CD4-positive, CD25-positive, alpha-beta regulatory T cell (primary cell): ENCODE results near the gene TNS4. TPM values are rescaled to one million over a fixed set of nuclear protein-coding genes. Genes with fewer than 3 reads are reported as not detected.

Experiments used
- ATAC-seq, 2 donors: fragments of 150-1000 bp; cut with Tn5 transposase; one replicate each; pipeline ENCODE4 v1.10.0; 2021; ENCODE audit warnings: low read depth in 2 of 2, moderate number of reproducible peaks in 2 of 2, moderate library complexity in 1 of 2
- DNase-seq, 3 donors: peaks; one replicate each; pipeline versions ENCODE4 v3.0.0 to v3.0.0-alpha.2; 2012 to 2022; ENCODE audit warnings: mixed read lengths in 1 of 3
- H3K27ac ChIP-seq: one replicate; pipeline ENCODE4 v1.7.0; 2013; ENCODE audit warnings: mild to moderate bottlenecking, low read length; ENCODE audit not compliant: insufficient read depth, poor library complexity, severe bottlenecking
- H3K27me3 ChIP-seq: one replicate; pipeline ENCODE4 v1.7.0; 2013; ENCODE audit warnings: low read length; ENCODE audit not compliant: control insufficient read depth, insufficient read depth
- H3K36me3 ChIP-seq: one replicate; pipeline ENCODE4 v1.7.0; 2013; ENCODE audit warnings: mild to moderate bottlenecking, low read length, moderate library complexity; ENCODE audit not compliant: control insufficient read depth, insufficient read depth
- H3K4me1 ChIP-seq: 2 replicates; pipeline ENCODE4 v1.7.0; 2013; ENCODE audit warnings: mild to moderate bottlenecking, low read length; ENCODE audit not compliant: insufficient read depth, control insufficient read depth, poor library complexity, severe bottlenecking
- H3K4me3 ChIP-seq: one replicate; pipeline ENCODE4 v1.7.0; 2013; ENCODE audit warnings: low read depth, mild to moderate bottlenecking, low read length, moderate library complexity
- H3K9me3 ChIP-seq, 2 experiments: 1 replicate in 1 of 2; 2 replicates in 1 of 2; pipeline ENCODE4 v1.7.0; 2013; ENCODE audit warnings: low read length in 2 of 2, mild to moderate bottlenecking in 1 of 2, moderate library complexity in 1 of 2; ENCODE audit not compliant: control insufficient read depth in 2 of 2
- H3K27ac Mint-ChIP-seq, 3 donors: one replicate each; pipeline ENCODE4 v1.8.0; 2020 to 2022; ENCODE audit warnings: mild to moderate bottlenecking in 3 of 3, mixed read lengths in 3 of 3, moderate library complexity in 2 of 3
- H3K27me3 Mint-ChIP-seq: one replicate; pipeline ENCODE4 v1.8.0; 2022; ENCODE audit warnings: mild to moderate bottlenecking, mixed read lengths
- H3K36me3 Mint-ChIP-seq: one replicate; pipeline ENCODE4 v1.8.0; 2020; ENCODE audit warnings: mixed read lengths
- H3K4me1 Mint-ChIP-seq, 4 donors: one replicate each; pipeline ENCODE4 v1.8.0; 2020 to 2022; ENCODE audit warnings: mixed read lengths in 4 of 4, mild to moderate bottlenecking in 1 of 4
- H3K4me3 Mint-ChIP-seq, 4 donors: one replicate each; pipeline ENCODE4 v1.8.0; 2020 to 2022; ENCODE audit warnings: mild to moderate bottlenecking in 4 of 4, mixed read lengths in 4 of 4, moderate library complexity in 3 of 4
- H3K9me3 Mint-ChIP-seq, 7 donors: one replicate each; pipeline ENCODE4 v1.8.0; 2020 to 2022; ENCODE audit warnings: mixed read lengths in 7 of 7, mild to moderate bottlenecking in 3 of 7, moderate library complexity in 2 of 7
- polyA plus RNA-seq, 4 donors: library from polyadenylated mRNA; unstranded; fragments of 300-500 nt; fragmentation: Illumina TruSeq; gene quantifications; one replicate each; pipeline ENCODE4 v1.2.3, GENCODE V29; 2021
- total RNA-seq: library from RNA; stranded (reverse); gene quantifications from one replicate; pipeline ENCODE4 v1.2.3, GENCODE V29; 2022

TNS4 gene
- total and polyA plus RNA-seq, 5 donors from 2014 or later = 0.16 to 1.1 TPM; not detected in 3

DNA sequence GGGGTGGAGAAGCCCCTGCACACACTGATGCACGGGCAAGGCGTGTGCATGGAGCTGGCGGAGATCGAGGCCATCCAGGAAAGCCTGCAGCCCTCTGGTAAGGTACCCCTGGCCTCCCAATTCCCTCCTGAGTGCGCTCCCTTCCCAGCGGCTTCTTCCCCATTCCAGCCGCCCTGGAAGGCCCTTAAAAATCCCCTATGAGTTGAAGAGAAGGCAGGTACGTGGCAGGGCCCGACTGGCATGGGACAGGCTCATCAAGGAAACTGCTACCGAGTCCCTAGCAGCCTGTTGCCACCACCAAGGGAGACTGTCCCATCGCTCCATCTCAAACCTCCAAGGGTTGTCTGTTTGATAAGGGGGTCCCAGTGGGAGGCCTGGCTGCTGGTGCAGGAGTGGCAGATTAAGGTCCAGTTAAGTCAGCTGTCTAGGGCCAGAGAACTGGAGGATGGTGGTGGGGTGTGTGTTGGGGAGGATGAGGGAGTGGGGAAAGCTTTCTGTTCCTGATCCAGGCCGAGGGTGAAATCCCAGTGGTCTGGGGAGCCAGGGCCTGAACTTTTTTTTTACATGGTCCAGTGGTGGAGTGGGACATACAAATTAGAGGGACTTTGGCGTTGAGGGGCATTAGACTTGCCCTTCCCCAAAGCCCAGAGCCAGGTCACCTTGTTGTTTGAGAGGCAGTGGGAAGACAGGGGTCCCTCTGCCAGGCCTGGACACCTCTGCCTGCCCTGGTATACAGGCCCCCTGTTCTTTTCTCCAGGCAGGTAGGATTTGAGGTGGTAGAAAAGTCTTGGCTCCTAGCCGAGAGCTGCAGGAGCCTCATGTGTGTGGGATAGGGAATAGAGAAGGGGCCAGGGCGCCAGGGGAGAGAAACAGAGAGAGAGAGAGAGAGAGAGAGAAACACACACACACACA, 57.2 kb downstream of the TNS4 start:
- Mint-ChIP-seq H3K27me3 (peaks cover 32% of the 10 kb centered on the region), H3K36me3 (no peaks in the 10 kb centered on the region), H3K27ac (peak overlapping the region in 2 of 3 donors; percentile 85 to 97), H3K4me3 (peak overlapping the region; percentile 78 to 91 (median 83)), H3K9me3 (peaks cover 0 to 4% (median 0%) of the 10 kb centered on the region in 7 donors), H3K4me1 (peaks cover 5 to 33% (median 17%) of the 10 kb centered on the region in 4 donors)
- Histone ChIP-seq H3K9me3 (no peaks in the 10 kb centered on the region), H3K27ac (no peak overlapping the region), H3K4me3 (no peak overlapping the region), H3K36me3 (no peaks in the 10 kb centered on the region), H3K27me3 (no peaks in the 10 kb centered on the region), H3K4me1 (peaks cover 14% of the 10 kb centered on the region)
- DNase-seq = peak in 1 of 3 donors; percentile 20
- ATAC-seq = no peak

DNA sequence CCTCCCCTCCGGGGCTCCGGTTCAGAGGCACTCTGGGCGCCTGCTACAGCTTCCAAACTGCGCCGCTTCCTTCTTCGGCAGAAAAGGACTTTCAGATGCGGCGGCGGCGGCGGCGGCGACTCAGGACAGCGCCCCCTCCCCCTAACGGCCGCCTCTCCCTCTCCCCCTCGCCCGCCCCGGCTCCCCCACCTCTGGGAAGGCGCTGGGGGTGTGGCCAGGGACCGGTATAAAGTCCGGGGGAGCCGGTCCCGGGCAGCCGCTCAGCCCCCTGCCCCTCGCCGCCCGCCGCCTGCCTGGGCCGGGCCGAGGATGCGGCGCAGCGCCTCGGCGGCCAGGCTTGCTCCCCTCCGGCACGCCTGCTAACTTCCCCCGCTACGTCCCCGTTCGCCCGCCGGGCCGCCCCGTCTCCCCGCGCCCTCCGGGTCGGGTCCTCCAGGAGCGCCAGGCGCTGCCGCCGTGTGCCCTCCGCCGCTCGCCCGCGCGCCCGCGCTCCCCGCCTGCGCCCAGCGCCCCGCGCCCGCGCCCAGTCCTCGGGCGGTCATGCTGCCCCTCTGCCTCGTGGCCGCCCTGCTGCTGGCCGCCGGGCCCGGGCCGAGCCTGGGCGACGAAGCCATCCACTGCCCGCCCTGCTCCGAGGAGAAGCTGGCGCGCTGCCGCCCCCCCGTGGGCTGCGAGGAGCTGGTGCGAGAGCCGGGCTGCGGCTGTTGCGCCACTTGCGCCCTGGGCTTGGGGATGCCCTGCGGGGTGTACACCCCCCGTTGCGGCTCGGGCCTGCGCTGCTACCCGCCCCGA, 58.0 kb downstream of the TNS4 start, which contains the start of gene IGFBP4:
Gene IGFBP4, plus strand, starts transcription at position 255 of the 792 bp plus-strand sequence. Its CDS starts 286 bp downstream, at position 541.
- H3K9me3 Mint-ChIP-seq = peaks cover 0 to 4% (median 0%) of the 10 kb centered on the region in 7 donors

DNA sequence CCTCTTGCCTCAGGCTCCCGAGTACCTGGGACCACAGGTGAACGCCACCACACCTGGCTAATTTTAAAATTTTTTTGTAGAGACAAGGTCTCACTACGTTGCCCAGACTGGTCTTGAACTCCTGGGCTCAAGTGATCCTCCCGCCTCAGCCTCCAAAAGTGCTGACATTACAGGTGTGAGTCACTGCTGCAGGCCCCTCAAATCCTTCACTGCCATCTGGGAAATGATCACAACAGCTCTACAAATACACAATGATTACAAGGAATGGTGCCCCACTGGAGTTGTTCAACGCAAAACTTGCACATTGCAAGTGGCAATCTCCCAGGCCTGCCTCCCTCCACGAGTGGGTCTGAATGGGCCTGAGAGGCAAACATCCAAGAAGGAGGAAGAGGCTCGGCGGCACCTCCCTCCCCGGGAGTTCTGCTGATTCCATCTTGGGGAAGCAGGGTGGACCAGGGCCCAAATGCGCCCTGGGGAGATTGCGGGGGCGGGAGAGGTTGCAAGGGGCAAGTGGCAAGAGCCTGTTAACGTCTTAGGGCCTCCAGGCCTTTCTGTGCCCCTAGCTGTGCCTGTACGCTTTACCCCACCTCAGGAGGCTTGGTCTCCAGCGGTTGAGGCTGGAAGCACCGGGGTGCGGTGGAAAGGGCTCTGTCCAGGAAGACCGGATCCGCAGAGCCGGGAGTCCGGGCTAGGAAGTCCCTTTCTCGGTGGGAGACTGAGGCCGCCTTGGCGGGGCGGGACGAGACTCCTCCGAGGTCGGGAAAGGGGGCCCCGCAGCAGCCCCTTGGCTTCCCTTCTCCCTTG, 58.8 kb downstream of the TNS4 start:
- H3K27ac Mint-ChIP-seq = peak overlapping the region in 2 of 3 donors; percentile 23 to 38
- ATAC-seq (no peak), DNase-seq (no peak)
- no peak overlapping the region for H3K4me3 ChIP-seq
- no peaks in the 10 kb centered on the region for H3K36me3 ChIP-seq
- H3K4me3 Mint-ChIP-seq = peak overlapping the region in 3 of 4 donors; percentile 21 to 73 (median 61)
- H3K4me1 Mint-ChIP-seq = peaks cover 5 to 26% (median 14%) of the 10 kb centered on the region in 4 donors
- no peaks in the 10 kb centered on the region for H3K27me3 ChIP-seq
- H3K27ac ChIP-seq = no peak overlapping the region
- peaks cover 26% of the 10 kb centered on the region for H3K27me3 Mint-ChIP-seq
- no peaks in the 10 kb centered on the region for H3K9me3 ChIP-seq
- peaks cover 0 to 4% (median 0%) of the 10 kb centered on the region in 7 donors for H3K9me3 Mint-ChIP-seq
- H3K36me3 Mint-ChIP-seq = no peaks in the 10 kb centered on the region
- H3K4me1 ChIP-seq = peaks cover 14% of the 10 kb centered on the region

More for the DNA sequence above, 58.0 kb downstream of the TNS4 start, which contains the start of gene IGFBP4:
- Mint-ChIP-seq H3K27me3 (peaks cover 32% of the 10 kb centered on the region), H3K4me1 (peaks cover 5 to 31% (median 17%) of the 10 kb centered on the region in 4 donors), H3K27ac (peak within 1 kb of the TSS in 2 of 3 donors; percentile 75 to 97), H3K4me3 (peak within 1 kb of the TSS; percentile 76 to 91 (median 83)), H3K36me3 (no peaks in the 10 kb centered on the region)
- ATAC-seq = peak; percentile 77 to 83
- H3K4me3 ChIP-seq = no peak within 1 kb of the TSS
- H3K27me3 ChIP-seq = no peaks in the 10 kb centered on the region
- peak; percentile 38 to 70 (median 52) for DNase-seq
- H3K36me3 ChIP-seq = no peaks in the 10 kb centered on the region
- no peaks in the 10 kb centered on the region for H3K9me3 ChIP-seq
- H3K4me1 ChIP-seq = peaks cover 14% of the 10 kb centered on the region
- H3K27ac ChIP-seq = no peak within 1 kb of the TSS

DNA sequence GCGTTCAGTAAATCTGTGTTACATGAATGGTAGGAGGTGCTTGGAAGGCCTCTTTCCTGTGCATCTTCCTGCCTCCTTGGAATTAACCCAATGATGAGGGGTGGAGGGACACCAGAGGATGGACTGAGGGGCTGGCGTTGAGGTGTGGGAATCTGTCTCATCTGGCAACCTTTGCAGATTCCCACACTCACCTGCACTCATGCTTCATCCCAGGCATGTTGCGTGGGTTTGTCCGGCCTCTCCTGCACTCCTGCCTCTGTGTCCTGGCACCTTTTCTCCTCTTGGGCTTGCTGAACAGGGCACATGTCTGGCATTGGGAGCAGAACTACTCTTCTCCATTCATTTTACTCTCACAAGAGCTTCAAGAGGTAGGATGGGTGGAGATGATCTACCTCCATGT, 61.3 kb downstream of the TNS4 start:
- Mint-ChIP-seq H3K4me3 (peak overlapping the region in 1 of 4 donors; percentile 32), H3K4me1 (peaks cover 5 to 19% (median 10%) of the 10 kb centered on the region in 4 donors), H3K36me3 (no peaks in the 10 kb centered on the region), H3K9me3 (peaks cover 0 to 4% (median 0%) of the 10 kb centered on the region in 7 donors), H3K27me3 (peaks cover 17% of the 10 kb centered on the region), H3K27ac (no peak overlapping the region)
- no peak overlapping the region for H3K27ac ChIP-seq
- H3K27me3 ChIP-seq = no peaks in the 10 kb centered on the region
- no peaks in the 10 kb centered on the region for H3K9me3 ChIP-seq
- ATAC-seq = no peak
- peaks cover 14% of the 10 kb centered on the region for H3K4me1 ChIP-seq
- H3K4me3 ChIP-seq = no peak overlapping the region
- no peaks in the 10 kb centered on the region for H3K36me3 ChIP-seq
- no peak for DNase-seq

DNA sequence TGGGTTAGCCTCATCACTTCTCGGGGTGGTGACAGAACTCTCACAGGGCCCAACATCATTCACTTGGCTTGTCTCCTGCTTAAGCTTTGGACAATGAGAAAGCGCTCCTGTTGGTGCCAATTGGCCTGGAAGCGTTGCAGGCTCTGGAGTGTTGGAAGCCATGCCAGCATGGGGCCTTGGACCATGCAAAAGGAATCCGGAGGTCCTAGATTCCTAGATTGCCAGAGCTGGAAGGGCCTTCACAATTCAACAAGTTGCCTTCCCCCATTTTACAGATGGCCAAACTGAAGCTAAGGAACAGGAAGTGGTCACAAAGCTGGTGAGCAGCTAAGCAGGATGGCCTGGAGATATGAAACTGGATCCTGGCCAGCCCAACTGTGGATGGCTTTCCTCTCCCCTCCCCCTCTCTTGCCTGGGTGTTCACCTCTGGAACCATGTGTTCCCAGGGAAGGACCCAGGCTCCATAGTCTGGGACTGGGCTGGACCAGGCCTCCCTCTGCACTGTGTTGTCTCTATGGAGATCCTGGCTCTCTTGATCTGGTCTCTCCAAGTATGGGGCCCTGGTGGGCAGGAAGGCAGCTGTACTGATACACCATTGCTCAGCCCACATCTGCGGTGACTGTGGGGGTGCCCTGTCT, 64.2 kb downstream of the TNS4 start:
- ATAC-seq = no peak
- Mint-ChIP-seq H3K36me3 (no peaks in the 10 kb centered on the region), H3K9me3 (no peaks in the 10 kb centered on the region), H3K27ac (peak overlapping the region in 1 of 3 donors; percentile 7), H3K4me1 (peaks cover 0 to under 1% (median 0%) of the 10 kb centered on the region in 4 donors), H3K4me3 (no peak overlapping the region), H3K27me3 (peaks cover 5% of the 10 kb centered on the region)
- no peaks in the 10 kb centered on the region for H3K27me3 ChIP-seq
- no peaks in the 10 kb centered on the region for H3K4me1 ChIP-seq
- DNase-seq = no peak
- H3K27ac ChIP-seq = no peak overlapping the region
- H3K9me3 ChIP-seq = no peaks in the 10 kb centered on the region
- no peaks in the 10 kb centered on the region for H3K36me3 ChIP-seq
- H3K4me3 ChIP-seq = no peak overlapping the region

DNA sequence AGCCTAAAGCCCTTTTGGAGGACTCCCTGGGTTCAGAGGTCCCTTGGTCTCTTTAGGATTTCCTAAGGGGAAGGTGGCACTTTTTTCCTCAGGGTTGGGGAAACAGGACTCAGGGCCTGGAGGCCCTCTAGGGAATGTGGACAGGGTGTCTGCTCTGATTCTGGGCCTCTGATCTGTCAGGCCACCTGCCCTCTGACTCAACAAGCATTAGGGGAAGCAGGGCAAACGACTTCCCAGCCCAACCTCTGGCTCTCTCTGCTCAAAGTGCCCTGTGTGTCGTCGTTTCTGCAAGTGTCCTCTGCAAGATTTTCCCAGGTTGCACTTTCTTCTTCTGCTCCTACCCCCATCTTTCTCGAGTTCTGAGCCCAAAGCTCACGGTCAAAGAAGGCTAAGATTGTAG, 64.8 kb downstream of the TNS4 start:
- no peaks in the 10 kb centered on the region for H3K27me3 ChIP-seq
- no peak for ATAC-seq
- H3K4me1 ChIP-seq = no peaks in the 10 kb centered on the region
- H3K4me3 ChIP-seq = no peak overlapping the region
- no peaks in the 10 kb centered on the region for H3K36me3 ChIP-seq
- no peak overlapping the region for H3K27ac ChIP-seq
- peak overlapping the region in 1 of 3 donors; percentile 38 for H3K27ac Mint-ChIP-seq
- H3K9me3 ChIP-seq = no peaks in the 10 kb centered on the region
- no peak for DNase-seq
- no peaks in the 10 kb centered on the region for H3K4me1 Mint-ChIP-seq
- H3K27me3 Mint-ChIP-seq = peaks cover 5% of the 10 kb centered on the region
- no peaks in the 10 kb centered on the region for H3K9me3 Mint-ChIP-seq
- H3K4me3 Mint-ChIP-seq = no peak overlapping the region
- H3K36me3 Mint-ChIP-seq = no peaks in the 10 kb centered on the region
